IMR-90 (cell line): ENCODE data around the gene CLP1. TPM values are rescaled to one million over a fixed set of nuclear protein-coding genes. Genes with fewer than 3 reads are reported as not detected.

Source experiments
- ATAC-seq: fragments of 200-7000 bp; cut with Tn5 transposase; 2 replicates; pipeline ENCODE4 v1.9.1; 2020; ENCODE audit warnings: low read depth, mild to moderate bottlenecking, moderate library complexity
- BruUV-seq: library from RNA; stranded (reverse); fragments of 400-500 nt; replicated peaks from 2 replicates; lab custom pipeline; 2021; lab: Mats Ljungman, UMichigan
- CTCF ChIA-PET: fragments of 300-600 bp; formaldehyde crosslinking; extraction: SDS; loops from one replicate; lab custom pipeline; 2021; ENCODE audit warnings: antibody characterized with exemption; lab: Yijun Ruan, JAX
- POLR2A ChIA-PET: fragments of 300-600 bp; sonication (Branson Sonifier 250); formaldehyde crosslinking; loops from one replicate; lab custom pipeline; 2022; ENCODE audit warnings: antibody characterized with exemption; ENCODE audit not compliant: unreplicated experiment; lab: Charles Lee
- DNase-seq: peaks from one replicate; pipeline ENCODE4 v3.0.0; 2013
- H2AFZ ChIP-seq: replicated peaks from 2 replicates; pipeline ENCODE3; 2013; ENCODE audit warnings: low read length, mild to moderate bottlenecking; ENCODE audit not compliant: poor library complexity
- H2AK5ac ChIP-seq: 2 replicates; pipeline ENCODE4 v1.6.1; 2013; ENCODE audit warnings: low read depth, low read length, inconsistent platforms
- H2AK9ac ChIP-seq: replicated peaks from 2 replicates; pipeline ENCODE3; 2013; ENCODE audit warnings: mild to moderate bottlenecking, low read depth, low read length, moderate library complexity; ENCODE audit not compliant: poor library complexity
- H2BK120ac ChIP-seq: 2 replicates; pipeline ENCODE4 v1.6.1; 2013; ENCODE audit warnings: low read depth, low read length, inconsistent platforms
- H2BK15ac ChIP-seq: 3 replicates; pipeline ENCODE4 v1.6.1; 2013; ENCODE audit warnings: low read depth, low read length, inconsistent platforms
- H2BK20ac ChIP-seq: 2 replicates; pipeline ENCODE4 v1.6.1; 2013; ENCODE audit warnings: low read depth, mild to moderate bottlenecking, inconsistent platforms, low read length, moderate library complexity
- H2BK5ac ChIP-seq: 2 replicates; pipeline ENCODE4 v1.6.1; 2013; ENCODE audit warnings: mild to moderate bottlenecking, low read depth, low read length, inconsistent platforms; ENCODE audit not compliant: poor library complexity, severe bottlenecking
- H3K14ac ChIP-seq: replicated peaks from 2 replicates; pipeline ENCODE4 v1.6.1; 2013; ENCODE audit warnings: low read depth, low read length, inconsistent platforms
- H3K18ac ChIP-seq: 2 replicates; pipeline ENCODE4 v1.6.1; 2013; ENCODE audit warnings: low read depth, low read length, control low read depth
- H3K23ac ChIP-seq: 2 replicates; pipeline ENCODE4 v1.6.1; 2013; ENCODE audit warnings: low read depth, low read length, inconsistent platforms
- H3K27ac ChIP-seq: 2 replicates; pipeline ENCODE4 v1.5.1; 2013; ENCODE audit warnings: mild to moderate bottlenecking, control low read depth, low read length; ENCODE audit not compliant: insufficient read depth
- H3K27me3 ChIP-seq: 2 replicates; pipeline ENCODE4 v1.6.1; 2013; ENCODE audit warnings: low read length; ENCODE audit not compliant: control insufficient read depth, insufficient read depth
- H3K36me3 ChIP-seq: 2 replicates; pipeline ENCODE4 v1.6.1; 2013; ENCODE audit warnings: low read length, mixed read lengths; ENCODE audit not compliant: control insufficient read depth, insufficient read depth
- H3K4ac ChIP-seq: 2 replicates; pipeline ENCODE4 v1.6.1; 2013; ENCODE audit warnings: low read depth, low read length, inconsistent platforms
- H3K4me1 ChIP-seq: 2 replicates; pipeline ENCODE4 v1.6.1; 2013; ENCODE audit warnings: low read length, mixed read lengths; ENCODE audit not compliant: control insufficient read depth, insufficient read depth
- H3K4me2 ChIP-seq: 2 replicates; pipeline ENCODE4 v1.6.1; 2013; ENCODE audit warnings: low read depth, mild to moderate bottlenecking, control low read depth, low read length, moderate library complexity
- H3K4me3 ChIP-seq: 2 replicates; pipeline ENCODE4 v1.5.1; 2013; ENCODE audit warnings: low read depth, mild to moderate bottlenecking, control low read depth, low read length, moderate library complexity; ENCODE audit not compliant: insufficient read depth
- H3K56ac ChIP-seq: 2 replicates; pipeline ENCODE4 v1.6.1; 2013; ENCODE audit warnings: low read length, inconsistent platforms; ENCODE audit not compliant: insufficient read depth; ENCODE audit errors: extremely low read depth
- H3K79me1 ChIP-seq, 2 experiments: 2 replicates each; pipeline ENCODE4 v1.6.1; 2013; ENCODE audit warnings: low read length in 2 of 2, inconsistent platforms in 1 of 2, low read depth in 1 of 2
- H3K9ac ChIP-seq: 2 replicates; pipeline ENCODE4 v1.6.1; 2013; ENCODE audit warnings: low read depth, low read length, control low read depth
- H3K9me1 ChIP-seq: 2 replicates; pipeline ENCODE4 v1.6.1; 2013; ENCODE audit warnings: low read length, inconsistent platforms; ENCODE audit not compliant: insufficient read depth
- H3K9me3 ChIP-seq: 2 replicates; pipeline ENCODE4 v1.6.1; 2013; ENCODE audit warnings: low read length; ENCODE audit not compliant: control insufficient read depth, insufficient read depth
- H4K20me1 ChIP-seq: 2 replicates; pipeline ENCODE4 v1.6.1; 2013; ENCODE audit warnings: low read length, inconsistent platforms; ENCODE audit not compliant: insufficient read depth
- H4K5ac ChIP-seq: 2 replicates; pipeline ENCODE4 v1.6.1; 2013; ENCODE audit warnings: mild to moderate bottlenecking, low read depth, low read length, control low read depth
- H4K8ac ChIP-seq, 2 experiments: 2 replicates each; pipeline ENCODE4 v1.6.1; 2013; ENCODE audit warnings: low read depth in 2 of 2, low read length in 2 of 2, control low read depth in 1 of 2, inconsistent platforms in 1 of 2
- H4K91ac ChIP-seq: 2 replicates; pipeline ENCODE4 v1.6.1; 2013; ENCODE audit warnings: low read depth, low read length, inconsistent platforms; ENCODE audit not compliant: insufficient read depth
- CTCF ChIP-seq: conservative IDR thresholded peaks from 2 replicates; pipeline ENCODE4 v1.5.1; 2012; ENCODE audit warnings: mild to moderate bottlenecking, low read depth, low read length, improper control_type of control experiment
- ELK1 ChIP-seq: fragments of 150-350 bp; IDR thresholded peaks from 2 replicates; pipeline ENCODE4 v1.6.1; 2016; ENCODE audit warnings: low read depth, mild to moderate bottlenecking, low read length, moderate library complexity, borderline replicate concordance
- SMC3 ChIP-seq: fragments of 150-350 bp; IDR thresholded peaks from 2 replicates; pipeline ENCODE4 v1.6.1; 2016; ENCODE audit warnings: low read depth, mild to moderate bottlenecking, antibody characterized with exemption, low read length, moderate library complexity
- WGBS, 2 experiments: methylation state at CpG; one replicate each; pipeline versions ENCODE4 v1.1.5 to v1.1.7; 2013; ENCODE audit warnings: missing lambda C conversion rate in 2 of 2; ENCODE audit not compliant: insufficient read length in 1 of 2; ENCODE audit errors: extremely low coverage in 2 of 2; 5-methylcytosine and 5-hydroxymethylcytosine counted together
- dilution Hi-C: fragments of 300-500 bp; cut with HindIII; formaldehyde crosslinking; loops from one replicate; pipeline ENCODE4 v1.14.3; 2018; ENCODE audit warnings: low sequenced_read_pairs; ENCODE audit not compliant: unreplicated experiment
- in situ Hi-C: fragments of 300-500 bp; cut with MboI; formaldehyde crosslinking; loops from 3 replicates; pipeline ENCODE4 v1.14.3; 2019; ENCODE audit warnings: low sequenced_read_pairs, inconsistent platforms, mixed read lengths
- intact Hi-C: fragments of 100-400 bp; cut with micrococcal nuclease; formaldehyde crosslinking; loops from 2 replicates; pipeline ENCODE4 v1.10.0; 2022
- polyA plus RNA-seq, 3 experiments: library from polyadenylated mRNA; depleted of rRNA; stranded (reverse); fragments of >200 nt; gene quantifications; 2 replicates each; pipeline ENCODE4 v1.2.3, GENCODE V29; 2012; ENCODE audit warnings: low replicate concordance in 1 of 3
- total RNA-seq: library from RNA; depleted of rRNA; stranded (reverse); fragments of >200 nt; gene quantifications from 2 replicates; pipeline ENCODE4 v1.2.3, GENCODE V29; 2012

The CLP1 gene
- total and polyA plus RNA-seq, 2 of the 4 experiments (the other 2 are of a cell fraction) = 16.5 to 24.0 TPM

GRCh38 chr11:57622263-57622662 is 35.3 kb upstream of the CLP1 start:
- Histone ChIP-seq H4K8ac (no peak overlapping the region), H2AK9ac (no peak overlapping the region), H2AFZ (no peak overlapping the region), H3K9me3 (peaks cover 4% of the 10 kb centered on the region; the same call in 1 of the 2 replicates), H4K5ac (no peak overlapping the region), H4K20me1 (no peaks in the 10 kb centered on the region), H3K14ac (no peak overlapping the region), H3K18ac (no peak overlapping the region), H3K4ac (no peak overlapping the region), H2AK5ac (no peak overlapping the region), H3K4me1 (no peaks in the 10 kb centered on the region), H3K9me1 (no peaks in the 10 kb centered on the region), H3K4me2 (no peak overlapping the region), H2BK20ac (no peak overlapping the region), H2BK120ac (no peak overlapping the region), H3K56ac (no peak overlapping the region), H3K4me3 (no peak overlapping the region), H3K36me3 (no peaks in the 10 kb centered on the region), H2BK15ac (no peak overlapping the region), H3K27ac (no peak overlapping the region), H3K79me1 (no peaks in the 10 kb centered on the region), H4K91ac (no peak overlapping the region), H2BK5ac (no peak overlapping the region), H3K27me3 (no peaks in the 10 kb centered on the region; the same call in 1 of the 2 replicates), H3K23ac (no peak overlapping the region), H3K9ac (no peak overlapping the region)
- DNase-seq (no peak), ATAC-seq (no peak)
- no peak for TF ChIP-seq ELK1
- no peak for TF ChIP-seq CTCF
- no peak for TF ChIP-seq SMC3
- CTCF ChIA-PET = no interaction called here
- POLR2A ChIA-PET = no interaction called here
- intact Hi-C loops (no loop called here), dilution Hi-C loops (no loop called here), in situ Hi-C loops (no loop called here)
- no TSS peak for BruUV-seq
- WGBS, 2 experiments = 60% methylated on average over 1 of the region's 3 CpGs; no CpG with 5 or more reads in 1 of the 2 experiments
